ENCODE data around the gene SLC16A12.
"Not testable (repeated sequence)": the region's sequence is repeated elsewhere in the genome, so short reads cannot be mapped to it uniquely, and the experiment has no call there.

SLC16A12 gene

GRCh38 chr10:89547853-89548513, 12.6 kb upstream of the SLC16A12 start:
- peaks cover 4% of the 10 kb centered on the region for H3K9me3 ChIP-seq (ENCODE audit: severe bottlenecking)
- TF ChIP-seq CTCF (IDR thresholded peaks at IDR 0.05; ENCODE audit: low read depth, low read length): no peak
- H3K4me3 ChIP-seq (ENCODE audit: low read depth, low read length): no peak overlapping the region
- DNase-seq: no peak
- H3K27ac ChIP-seq: no peak overlapping the region
- H3K36me3 ChIP-seq: no peaks in the 10 kb centered on the region
- no peaks in the 10 kb centered on the region for H3K27me3 ChIP-seq (ENCODE audit: insufficient read depth, low read depth, severe bottlenecking)

- H3K27ac ChIP-seq; H3K36me3 ChIP-seq; H3K9me3 ChIP-seq (ENCODE audit: severe bottlenecking); DNase-seq; H3K4me3 ChIP-seq (ENCODE audit: low read depth, low read length); H3K27me3 ChIP-seq (ENCODE audit: insufficient read depth, low read depth, severe bottlenecking): not testable (repeated sequence)
These were observed 11.3 kb upstream of the SLC16A12 start for GRCh38 chr10:89546651-89547050.

- H3K27me3 ChIP-seq (ENCODE audit: insufficient read depth, low read depth, severe bottlenecking): no peaks in the 10 kb centered on the region
- H3K9me3 ChIP-seq (ENCODE audit: severe bottlenecking): peaks cover 4% of the 10 kb centered on the region
- H3K4me3 ChIP-seq (ENCODE audit: low read depth, low read length): no peak overlapping the region
- TF ChIP-seq CTCF (IDR thresholded peaks at IDR 0.05; ENCODE audit: low read depth, low read length): no peak
- DNase-seq: no peak
- H3K36me3 ChIP-seq: no peaks in the 10 kb centered on the region
- no peak overlapping the region for H3K27ac ChIP-seq
These were observed 8.4 kb upstream of the SLC16A12 start for GRCh38 chr10:89543841-89544240.

GRCh38 chr10:89540420-89540949, 5.1 kb upstream of the SLC16A12 start:
- H3K27ac ChIP-seq: no peak overlapping the region
- H3K36me3 ChIP-seq: no peaks in the 10 kb centered on the region
- peaks cover under 1% of the 10 kb centered on the region for H3K9me3 ChIP-seq (ENCODE audit: severe bottlenecking)
- DNase-seq: no peak
- no peak for TF ChIP-seq CTCF (IDR thresholded peaks at IDR 0.05; ENCODE audit: low read depth, low read length)
- H3K27me3 ChIP-seq (ENCODE audit: insufficient read depth, low read depth, severe bottlenecking): no peaks in the 10 kb centered on the region
- no peak overlapping the region for H3K4me3 ChIP-seq (ENCODE audit: low read depth, low read length)

- H3K9me3 ChIP-seq (ENCODE audit: severe bottlenecking): no peaks in the 10 kb centered on the region
- no peaks in the 10 kb centered on the region for H3K27me3 ChIP-seq (ENCODE audit: insufficient read depth, low read depth, severe bottlenecking)
- no peak overlapping the region for H3K4me3 ChIP-seq (ENCODE audit: low read depth, low read length)
- no peak overlapping the region for H3K27ac ChIP-seq
- no peak for TF ChIP-seq CTCF (IDR thresholded peaks at IDR 0.05; ENCODE audit: low read depth, low read length)
- H3K36me3 ChIP-seq: no peaks in the 10 kb centered on the region
- DNase-seq: no peak
These were observed 2.0 kb upstream of the SLC16A12 start for GRCh38 chr10:89537364-89537763.

- Histone ChIP-seq H3K27me3 (ENCODE audit: insufficient read depth, low read depth, severe bottlenecking) (no peaks in the 10 kb centered on the region), H3K27ac (no peak overlapping the region), H3K9me3 (ENCODE audit: severe bottlenecking) (no peaks in the 10 kb centered on the region), H3K4me3 (ENCODE audit: low read depth, low read length) (peak overlapping the region; percentile 58), H3K36me3 (no peaks in the 10 kb centered on the region)
- TF ChIP-seq CTCF (IDR thresholded peaks at IDR 0.05; ENCODE audit: low read depth, low read length): no peak
- DNase-seq: no peak
These were observed 590 bp upstream of the SLC16A12 start for GRCh38 chr10:89536013-89536354.

Data from WERI-Rb-1 (cell line).